ENCODE results near the gene TRPM2.

DNA sequence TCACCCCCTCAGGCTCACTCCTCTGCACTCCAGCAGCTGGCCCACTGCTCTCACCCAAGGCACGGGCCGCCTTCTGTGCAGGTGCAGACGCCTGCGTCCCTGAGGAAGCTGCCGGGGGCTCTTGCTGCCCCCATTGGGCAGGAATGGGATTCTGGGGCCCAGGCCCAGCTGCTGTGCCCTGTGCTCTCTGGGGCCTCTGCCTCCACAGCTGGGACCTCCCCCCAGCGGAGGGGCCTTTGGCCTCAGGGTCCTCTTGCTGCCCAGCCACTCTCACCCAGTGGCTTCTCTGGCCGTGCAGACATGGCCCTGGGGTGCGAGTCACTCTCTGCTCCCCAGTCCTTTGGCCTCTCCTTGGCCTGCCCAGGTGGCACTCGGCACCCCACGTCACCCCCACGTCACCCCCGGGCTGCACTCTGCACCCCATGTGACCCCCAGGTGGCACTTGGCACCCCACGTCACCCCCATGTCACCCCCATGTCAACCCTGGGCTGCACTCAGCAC lies 82.7 kb downstream of the TRPM2 start:
- TF ChIP-seq, protein P1, sequence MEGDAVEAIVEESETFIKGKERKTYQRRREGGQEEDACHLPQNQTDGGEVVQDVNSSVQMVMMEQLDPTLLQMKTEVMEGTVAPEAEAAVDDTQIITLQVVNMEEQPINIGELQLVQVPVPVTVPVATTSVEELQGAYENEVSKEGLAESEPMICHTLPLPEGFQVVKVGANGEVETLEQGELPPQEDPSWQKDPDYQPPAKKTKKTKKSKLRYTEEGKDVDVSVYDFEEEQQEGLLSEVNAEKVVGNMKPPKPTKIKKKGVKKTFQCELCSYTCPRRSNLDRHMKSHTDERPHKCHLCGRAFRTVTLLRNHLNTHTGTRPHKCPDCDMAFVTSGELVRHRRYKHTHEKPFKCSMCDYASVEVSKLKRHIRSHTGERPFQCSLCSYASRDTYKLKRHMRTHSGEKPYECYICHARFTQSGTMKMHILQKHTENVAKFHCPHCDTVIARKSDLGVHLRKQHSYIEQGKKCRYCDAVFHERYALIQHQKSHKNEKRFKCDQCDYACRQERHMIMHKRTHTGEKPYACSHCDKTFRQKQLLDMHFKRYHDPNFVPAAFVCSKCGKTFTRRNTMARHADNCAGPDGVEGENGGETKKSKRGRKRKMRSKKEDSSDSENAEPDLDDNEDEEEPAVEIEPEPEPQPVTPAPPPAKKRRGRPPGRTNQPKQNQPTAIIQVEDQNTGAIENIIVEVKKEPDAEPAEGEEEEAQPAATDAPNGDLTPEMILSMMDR (conservative IDR thresholded peaks at IDR 0.05; ENCODE audit: low read depth, low read length): no peak
- TF ChIP-seq FOS (IDR thresholded peaks at IDR 0.05; ENCODE audit: low read depth, low read length) (no peak), POLR2A (IDR thresholded peaks at IDR 0.05; ENCODE audit: low read depth, low read length) (no peak), RAD21 (IDR thresholded peaks at IDR 0.05; ENCODE audit: low read length) (no peak), MAFK (IDR thresholded peaks at IDR 0.05; ENCODE audit: low read depth, low read length) (no peak), CEBPB (IDR thresholded peaks at IDR 0.05; ENCODE audit: low read depth, low read length) (no peak), ELK1 (IDR thresholded peaks at IDR 0.05; ENCODE audit: borderline replicate concordance, low read depth, low read length) (no peak), SMC3 (IDR thresholded peaks at IDR 0.05; ENCODE audit: low read depth, low read length) (no peak), BHLHE40 (IDR thresholded peaks at IDR 0.05; ENCODE audit: low read depth, low read length) (no peak), MAZ (IDR thresholded peaks at IDR 0.05; ENCODE audit: borderline replicate concordance, low read depth, low read length) (no peak)
- TF ChIP-seq, protein P2, sequence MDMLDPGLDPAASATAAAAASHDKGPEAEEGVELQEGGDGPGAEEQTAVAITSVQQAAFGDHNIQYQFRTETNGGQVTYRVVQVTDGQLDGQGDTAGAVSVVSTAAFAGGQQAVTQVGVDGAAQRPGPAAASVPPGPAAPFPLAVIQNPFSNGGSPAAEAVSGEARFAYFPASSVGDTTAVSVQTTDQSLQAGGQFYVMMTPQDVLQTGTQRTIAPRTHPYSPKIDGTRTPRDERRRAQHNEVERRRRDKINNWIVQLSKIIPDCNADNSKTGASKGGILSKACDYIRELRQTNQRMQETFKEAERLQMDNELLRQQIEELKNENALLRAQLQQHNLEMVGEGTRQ (IDR thresholded peaks at IDR 0.05; ENCODE audit: low read depth, low read length): no peak

Measured in IMR-90 (cell line).